Measurements from ENCODE around the gene HLCS. TPM values are rescaled to one million over a fixed set of nuclear protein-coding genes. Genes with fewer than 3 reads are reported as not detected.
A peak's percentile ranks its signal among the peaks of the same experiment; 100 is the strongest.

HLCS gene
- total and polyA plus RNA-seq, 2 donors (not counting 1 experiment from before 2014, with no cell fraction given), result 23.1 to 40.0 TPM

- Histone ChIP-seq H4K20me1 (ENCODE audit: control insufficient read depth, extremely low read depth, insufficient read depth, low read length) (no peaks in the 10 kb centered on the region), H3K4me2 (ENCODE audit: extremely low read depth, insufficient read depth, low read length) (no peak overlapping the region), H3K79me2 (ENCODE audit: control insufficient read depth, insufficient read depth, low read length) (no peaks in the 10 kb centered on the region), H3K4me3 (replicated peaks in 1 of 4; ENCODE audit: control extremely low read depth in 1 of 4, insufficient read depth in 1 of 4, low read depth in 3 of 4, low read length in 4 of 4) (no peak overlapping the region), H3K36me3 (ENCODE audit: control insufficient read depth, insufficient read depth, low read length) (no peaks in the 10 kb centered on the region), H3K27ac (ENCODE audit: insufficient read depth, low read length) (no peak overlapping the region), H2AFZ (ENCODE audit: low read length) (no peak overlapping the region), H3K4me1 (ENCODE audit: control insufficient read depth, extremely low read depth, insufficient read depth, low read length) (peaks cover 4% of the 10 kb centered on the region), H3K9me3 (ENCODE audit: control insufficient read depth, insufficient read depth, low read depth, low read length) (no peaks in the 10 kb centered on the region), H3K27me3 (ENCODE audit: control insufficient read depth, insufficient read depth, low read length) (no peaks in the 10 kb centered on the region), H3K9ac (ENCODE audit: insufficient read depth, low read length) (no peak overlapping the region)
- TF ChIP-seq, protein P1, sequence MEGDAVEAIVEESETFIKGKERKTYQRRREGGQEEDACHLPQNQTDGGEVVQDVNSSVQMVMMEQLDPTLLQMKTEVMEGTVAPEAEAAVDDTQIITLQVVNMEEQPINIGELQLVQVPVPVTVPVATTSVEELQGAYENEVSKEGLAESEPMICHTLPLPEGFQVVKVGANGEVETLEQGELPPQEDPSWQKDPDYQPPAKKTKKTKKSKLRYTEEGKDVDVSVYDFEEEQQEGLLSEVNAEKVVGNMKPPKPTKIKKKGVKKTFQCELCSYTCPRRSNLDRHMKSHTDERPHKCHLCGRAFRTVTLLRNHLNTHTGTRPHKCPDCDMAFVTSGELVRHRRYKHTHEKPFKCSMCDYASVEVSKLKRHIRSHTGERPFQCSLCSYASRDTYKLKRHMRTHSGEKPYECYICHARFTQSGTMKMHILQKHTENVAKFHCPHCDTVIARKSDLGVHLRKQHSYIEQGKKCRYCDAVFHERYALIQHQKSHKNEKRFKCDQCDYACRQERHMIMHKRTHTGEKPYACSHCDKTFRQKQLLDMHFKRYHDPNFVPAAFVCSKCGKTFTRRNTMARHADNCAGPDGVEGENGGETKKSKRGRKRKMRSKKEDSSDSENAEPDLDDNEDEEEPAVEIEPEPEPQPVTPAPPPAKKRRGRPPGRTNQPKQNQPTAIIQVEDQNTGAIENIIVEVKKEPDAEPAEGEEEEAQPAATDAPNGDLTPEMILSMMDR (conservative IDR thresholded peaks at IDR 0.05 in 1 of 2, IDR thresholded peaks at IDR 0.05 in 1 of 2; ENCODE audit: low read depth in 1 of 2, low read length in 2 of 2), result no peak
- no peak for TF ChIP-seq EZH2 (IDR thresholded peaks at IDR 0.05; ENCODE audit: low read length, missing control alignments)
- no peak for DNase-seq (ENCODE audit: low read depth in 2 of 2)
Observed at GRCh38 chr21:36834192-36834591, 132.3 kb downstream of the HLCS start.

DNA sequence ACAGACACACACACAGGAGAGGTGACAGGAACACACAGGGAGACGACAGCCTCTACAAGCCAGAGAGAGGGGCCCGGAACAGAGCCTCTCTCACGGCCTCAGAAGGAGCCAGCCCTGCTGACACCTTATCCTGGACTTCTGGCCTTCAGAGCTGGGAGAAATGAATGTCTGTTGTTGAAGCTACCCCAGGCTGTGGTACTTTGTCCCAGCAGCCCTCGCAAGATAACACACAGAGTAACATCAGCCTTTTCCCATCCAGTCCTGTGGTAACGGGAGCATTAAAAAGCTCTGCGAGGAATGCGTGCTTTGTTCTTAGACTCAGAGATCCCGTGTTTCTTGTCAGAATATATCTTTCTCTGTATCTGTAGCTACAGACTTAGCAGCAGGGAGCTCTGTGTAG lies 136.4 kb downstream of the HLCS start:
- Histone ChIP-seq H3K27me3 (ENCODE audit: control insufficient read depth, insufficient read depth, low read length) (no peaks in the 10 kb centered on the region), H3K79me2 (ENCODE audit: control insufficient read depth, insufficient read depth, low read length) (no peaks in the 10 kb centered on the region), H3K4me1 (ENCODE audit: control insufficient read depth, extremely low read depth, insufficient read depth, low read length) (no peaks in the 10 kb centered on the region), H3K9me3 (ENCODE audit: control insufficient read depth, insufficient read depth, low read depth, low read length) (no peaks in the 10 kb centered on the region), H3K4me3 (replicated peaks in 1 of 4; ENCODE audit: control extremely low read depth in 1 of 4, insufficient read depth in 1 of 4, low read depth in 3 of 4, low read length in 4 of 4) (no peak overlapping the region), H4K20me1 (ENCODE audit: control insufficient read depth, extremely low read depth, insufficient read depth, low read length) (no peaks in the 10 kb centered on the region), H3K4me2 (ENCODE audit: extremely low read depth, insufficient read depth, low read length) (no peak overlapping the region), H3K9ac (ENCODE audit: insufficient read depth, low read length) (no peak overlapping the region), H2AFZ (ENCODE audit: low read length) (no peak overlapping the region), H3K36me3 (ENCODE audit: control insufficient read depth, insufficient read depth, low read length) (no peaks in the 10 kb centered on the region), H3K27ac (ENCODE audit: insufficient read depth, low read length) (no peak overlapping the region)
- TF ChIP-seq EZH2 (IDR thresholded peaks at IDR 0.05; ENCODE audit: low read length, missing control alignments), result no peak
- TF ChIP-seq, protein P1 (conservative IDR thresholded peaks at IDR 0.05 in 1 of 2, IDR thresholded peaks at IDR 0.05 in 1 of 2; ENCODE audit: low read depth in 1 of 2, low read length in 2 of 2), result no peak
- DNase-seq (ENCODE audit: low read depth in 2 of 2), result no peak

- Histone ChIP-seq H3K27me3 (ENCODE audit: control insufficient read depth, insufficient read depth, low read length) (no peaks in the 10 kb centered on the region), H4K20me1 (ENCODE audit: control insufficient read depth, extremely low read depth, insufficient read depth, low read length) (no peaks in the 10 kb centered on the region), H3K27ac (ENCODE audit: insufficient read depth, low read length) (no peak overlapping the region), H3K4me2 (ENCODE audit: extremely low read depth, insufficient read depth, low read length) (no peak overlapping the region), H3K36me3 (ENCODE audit: control insufficient read depth, insufficient read depth, low read length) (no peaks in the 10 kb centered on the region), H3K9ac (ENCODE audit: insufficient read depth, low read length) (no peak overlapping the region), H2AFZ (ENCODE audit: low read length) (no peak overlapping the region), H3K79me2 (ENCODE audit: control insufficient read depth, insufficient read depth, low read length) (no peaks in the 10 kb centered on the region), H3K4me1 (ENCODE audit: control insufficient read depth, extremely low read depth, insufficient read depth, low read length) (no peaks in the 10 kb centered on the region), H3K4me3 (replicated peaks in 1 of 4; ENCODE audit: control extremely low read depth in 1 of 4, insufficient read depth in 1 of 4, low read depth in 3 of 4, low read length in 4 of 4) (no peak overlapping the region), H3K9me3 (ENCODE audit: control insufficient read depth, insufficient read depth, low read depth, low read length) (no peaks in the 10 kb centered on the region)
- DNase-seq (ENCODE audit: low read depth in 2 of 2), result peak in 1 of 2 donors; percentile 40
- TF ChIP-seq EZH2 (IDR thresholded peaks at IDR 0.05; ENCODE audit: low read length, missing control alignments), result no peak
- TF ChIP-seq, protein P1 (conservative IDR thresholded peaks at IDR 0.05 in 1 of 2, IDR thresholded peaks at IDR 0.05 in 1 of 2; ENCODE audit: low read depth in 1 of 2, low read length in 2 of 2), result no peak
Observed at GRCh38 chr21:36828891-36829515, 137.5 kb downstream of the HLCS start.
